ENCODE data around the gene PRRG1.
"Not testable (repeated sequence)": the region's sequence is repeated elsewhere in the genome, so short reads cannot be mapped to it uniquely, and the experiment has no call there.

PRRG1 gene

DNA sequence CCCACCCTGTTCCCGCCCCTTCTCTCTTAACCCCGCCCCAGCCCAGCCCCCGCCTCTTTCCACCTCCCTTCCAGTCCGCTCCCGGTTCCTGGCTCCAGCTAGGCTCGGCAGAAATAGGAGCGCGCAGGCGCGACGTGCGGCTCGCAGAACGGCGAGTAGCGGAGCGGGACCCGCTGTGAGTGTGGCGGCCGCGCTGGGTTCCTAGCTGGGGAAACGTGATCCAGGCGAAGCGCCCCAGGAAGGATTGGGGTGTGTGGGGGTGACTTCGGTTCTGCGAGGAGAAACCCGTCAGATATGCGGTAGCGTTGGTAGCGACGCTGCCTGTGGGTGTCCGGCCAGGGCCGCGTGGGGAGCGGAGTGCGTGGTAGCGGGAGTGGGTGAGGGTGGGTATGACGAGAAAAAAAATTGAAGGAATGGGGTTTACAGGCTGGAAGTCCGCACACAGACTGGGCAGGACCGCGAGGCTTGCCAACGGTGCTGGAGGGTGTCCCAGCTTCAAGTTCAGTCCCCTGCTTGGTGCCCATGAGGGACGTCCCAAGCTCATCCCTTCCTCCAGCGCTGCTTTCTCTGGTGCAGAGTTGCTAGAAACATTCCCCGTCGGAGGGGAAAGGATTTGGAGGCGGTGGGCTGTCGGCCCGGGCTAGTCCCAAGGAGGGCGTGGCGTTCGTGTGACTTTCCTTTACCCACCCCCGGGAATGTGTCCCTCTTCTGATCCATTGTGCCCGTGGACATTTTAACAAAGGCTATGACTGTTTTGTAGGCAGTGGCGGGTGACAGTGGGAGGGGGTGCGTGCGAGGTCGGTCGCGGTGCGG is at the start of gene PRRG1:
Gene PRRG1, plus strand, starts transcription at position 144 of the 813 bp plus-strand sequence. CDS start 56,886 bp downstream, outside the sequence.
- no peaks in the 10 kb centered on the region for H3K9me3 ChIP-seq (ENCODE audit: low read depth, low read length)
- DNase-seq (ENCODE audit: low read depth, low spot score): no peak
- peak within 1 kb of the TSS; percentile 67 for H3K27ac ChIP-seq
- H3K4me3 ChIP-seq: peak within 1 kb of the TSS; percentile 77
- no peaks in the 10 kb centered on the region for H3K36me3 ChIP-seq (ENCODE audit: insufficient read depth, low read length)
- peak within 1 kb of the TSS; percentile 78 for H3K9ac ChIP-seq (ENCODE audit: insufficient read length)
- TF ChIP-seq FOXP2 (optimal IDR thresholded peaks at IDR 0.05; ENCODE audit: control extremely low read depth, extremely low read length, insufficient read depth) (no peak), POLR2AphosphoS5 (IDR thresholded peaks at IDR 0.05; ENCODE audit: borderline replicate concordance, low read depth, low read length) (peak; percentile 86)

- Histone ChIP-seq H3K9me3 (ENCODE audit: low read depth, low read length) (no peaks in the 10 kb centered on the region), H3K4me3 (no peak overlapping the region), H3K36me3 (ENCODE audit: insufficient read depth, low read length) (no peaks in the 10 kb centered on the region), H3K9ac (ENCODE audit: insufficient read length) (no peak overlapping the region), H3K27ac (no peak overlapping the region)
- no peak for TF ChIP-seq FOXP2 (optimal IDR thresholded peaks at IDR 0.05; ENCODE audit: control extremely low read depth, extremely low read length, insufficient read depth)
- TF ChIP-seq POLR2AphosphoS5 (IDR thresholded peaks at IDR 0.05; ENCODE audit: borderline replicate concordance, low read depth, low read length): no peak
- TF ChIP-seq EZH2 (IDR thresholded peaks at IDR 0.05): no peak
- DNase-seq (ENCODE audit: low read depth, low spot score): no peak
Observed at GRCh38 chrX:37302569-37302968, 46.6 kb upstream of the PRRG1 start.

- not testable (repeated sequence) for H3K9me3 ChIP-seq (ENCODE audit: low read depth, low read length); H3K4me3 ChIP-seq; H3K27ac ChIP-seq; H3K36me3 ChIP-seq (ENCODE audit: insufficient read depth, low read length); DNase-seq (ENCODE audit: low read depth, low spot score); H3K9ac ChIP-seq (ENCODE audit: insufficient read length)
Observed at GRCh38 chrX:37305238-37305637, 43.9 kb upstream of the PRRG1 start.

- Histone ChIP-seq H3K27ac (no peak overlapping the region), H3K9me3 (ENCODE audit: low read depth, low read length) (no peaks in the 10 kb centered on the region), H3K36me3 (ENCODE audit: insufficient read depth, low read length) (no peaks in the 10 kb centered on the region), H3K9ac (ENCODE audit: insufficient read length) (no peak overlapping the region), H3K4me3 (no peak overlapping the region)
- TF ChIP-seq POLR2AphosphoS5 (IDR thresholded peaks at IDR 0.05; ENCODE audit: borderline replicate concordance, low read depth, low read length): no peak
- TF ChIP-seq EZH2 (IDR thresholded peaks at IDR 0.05): no peak
- TF ChIP-seq FOXP2 (optimal IDR thresholded peaks at IDR 0.05; ENCODE audit: control extremely low read depth, extremely low read length, insufficient read depth): no peak
- DNase-seq (ENCODE audit: low read depth, low spot score): no peak
Observed at GRCh38 chrX:37314531-37314930, 34.6 kb upstream of the PRRG1 start.

DNA sequence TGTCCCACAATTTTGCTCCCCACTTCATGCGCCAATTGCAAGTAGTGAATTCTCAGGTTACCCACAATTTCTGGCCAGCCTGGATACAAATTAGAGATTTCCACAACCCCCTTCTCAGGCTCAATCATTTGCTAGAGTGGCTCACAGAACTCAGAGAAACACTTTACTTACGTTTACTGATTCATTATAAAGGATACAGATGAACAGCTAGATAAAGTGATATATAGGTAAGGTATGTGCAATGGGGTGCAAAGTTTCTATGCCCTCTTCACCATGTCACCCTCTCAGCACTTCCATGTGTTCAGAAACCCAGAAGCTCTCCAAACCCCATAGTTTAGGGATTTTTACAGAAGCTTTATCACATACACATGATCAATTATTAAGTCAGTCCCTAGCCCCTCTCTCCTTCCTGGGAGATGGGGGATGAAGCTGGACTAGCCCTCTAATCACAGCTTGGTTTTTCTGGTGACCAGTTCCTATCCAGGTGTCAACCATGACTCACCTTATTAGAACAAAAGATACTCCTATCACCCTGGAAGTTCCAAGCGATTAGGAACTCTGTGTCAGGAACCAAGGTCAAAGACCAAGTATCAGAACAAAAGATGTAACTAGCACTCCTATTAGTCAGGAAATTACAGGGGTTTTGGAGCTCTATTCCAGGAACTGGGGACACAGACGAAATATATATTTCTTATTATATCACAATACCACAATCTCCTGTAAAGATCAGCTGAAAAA is 33.5 kb upstream of the PRRG1 start:
- DNase-seq (ENCODE audit: low read depth, low spot score): no peak
- TF ChIP-seq POLR2AphosphoS5 (IDR thresholded peaks at IDR 0.05; ENCODE audit: borderline replicate concordance, low read depth, low read length) (no peak), FOXP2 (optimal IDR thresholded peaks at IDR 0.05; ENCODE audit: control extremely low read depth, extremely low read length, insufficient read depth) (no peak), EZH2 (IDR thresholded peaks at IDR 0.05) (no peak)
- H3K4me3 ChIP-seq: no peak overlapping the region
- H3K36me3 ChIP-seq (ENCODE audit: insufficient read depth, low read length): no peaks in the 10 kb centered on the region
- H3K27ac ChIP-seq: no peak overlapping the region
- H3K9ac ChIP-seq (ENCODE audit: insufficient read length): no peak overlapping the region
- H3K9me3 ChIP-seq (ENCODE audit: low read depth, low read length): no peaks in the 10 kb centered on the region

GRCh38 chrX:37320541-37321203 is 28.5 kb upstream of the PRRG1 start:
- Histone ChIP-seq H3K36me3 (ENCODE audit: insufficient read depth, low read length) (no peaks in the 10 kb centered on the region), H3K27ac (no peak overlapping the region), H3K4me3 (no peak overlapping the region), H3K9ac (ENCODE audit: insufficient read length) (no peak overlapping the region), H3K9me3 (ENCODE audit: low read depth, low read length) (no peaks in the 10 kb centered on the region)
- TF ChIP-seq POLR2AphosphoS5 (IDR thresholded peaks at IDR 0.05; ENCODE audit: borderline replicate concordance, low read depth, low read length) (no peak), FOXP2 (optimal IDR thresholded peaks at IDR 0.05; ENCODE audit: control extremely low read depth, extremely low read length, insufficient read depth) (no peak), EZH2 (IDR thresholded peaks at IDR 0.05) (no peak)
- DNase-seq (ENCODE audit: low read depth, low spot score): no peak

GRCh38 chrX:37330642-37331041 is 18.5 kb upstream of the PRRG1 start:
- TF ChIP-seq POLR2AphosphoS5 (IDR thresholded peaks at IDR 0.05; ENCODE audit: borderline replicate concordance, low read depth, low read length) (no peak), EZH2 (IDR thresholded peaks at IDR 0.05) (no peak), FOXP2 (optimal IDR thresholded peaks at IDR 0.05; ENCODE audit: control extremely low read depth, extremely low read length, insufficient read depth) (no peak)
- Histone ChIP-seq H3K36me3 (ENCODE audit: insufficient read depth, low read length) (no peaks in the 10 kb centered on the region), H3K27ac (no peak overlapping the region), H3K9me3 (ENCODE audit: low read depth, low read length) (no peaks in the 10 kb centered on the region), H3K4me3 (no peak overlapping the region), H3K9ac (ENCODE audit: insufficient read length) (no peak overlapping the region)
- DNase-seq (ENCODE audit: low read depth, low spot score): no peak

DNA sequence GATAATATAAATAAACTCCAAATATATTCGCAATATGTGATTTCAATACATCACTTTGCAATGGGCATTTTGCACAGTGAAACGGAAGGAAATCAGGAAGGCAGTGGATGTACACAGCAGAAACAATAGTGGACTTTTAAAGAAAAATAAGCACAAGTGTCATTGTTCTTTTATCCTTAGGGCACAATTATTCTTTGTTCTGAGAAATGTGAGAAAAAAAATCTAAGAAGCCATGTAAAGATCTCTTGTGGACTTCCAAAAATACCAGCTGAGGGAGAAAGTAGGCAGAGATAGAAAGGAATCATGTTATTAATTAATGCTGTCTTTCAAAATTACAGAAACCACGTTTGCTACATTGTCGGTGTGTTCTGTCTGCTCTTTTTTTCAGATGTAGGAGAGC is 17.6 kb upstream of the PRRG1 start:
- H3K36me3 ChIP-seq (ENCODE audit: insufficient read depth, low read length): no peaks in the 10 kb centered on the region
- H3K9ac ChIP-seq (ENCODE audit: insufficient read length): no peak overlapping the region
- no peak overlapping the region for H3K27ac ChIP-seq
- TF ChIP-seq POLR2AphosphoS5 (IDR thresholded peaks at IDR 0.05; ENCODE audit: borderline replicate concordance, low read depth, low read length) (no peak), FOXP2 (optimal IDR thresholded peaks at IDR 0.05; ENCODE audit: control extremely low read depth, extremely low read length, insufficient read depth) (no peak), EZH2 (IDR thresholded peaks at IDR 0.05) (no peak)
- H3K9me3 ChIP-seq (ENCODE audit: low read depth, low read length): no peaks in the 10 kb centered on the region
- no peak overlapping the region for H3K4me3 ChIP-seq
- no peak for DNase-seq (ENCODE audit: low read depth, low spot score)

Measured in SK-N-MC (cell line).